Tibial artery (tissue), 4 donors: Measurements from ENCODE around the gene CYBC1.
A peak's percentile ranks its signal among the peaks of the same experiment; 100 is the strongest.
"Not testable (repeated sequence)": the region's sequence is repeated elsewhere in the genome, so short reads cannot be mapped to it uniquely, and the experiment has no call there.

Source experiments
- DNase-seq, 2 donors: peaks; one replicate each; pipeline ENCODE4 v3.0.0-alpha.2; 2019
- H3K27ac ChIP-seq, 2 donors: fragments of 200-600 bp; sonication (generic) in 1 of 2; 1 replicate in 1 of 2; 2 replicates in 1 of 2; pipeline ENCODE4 v1.5.1; 2018 to 2019; ENCODE audit warnings: mild to moderate bottlenecking in 1 of 2
- H3K27me3 ChIP-seq, 2 donors: fragments of 200-600 bp; sonication (generic) in 1 of 2; one replicate each; pipeline versions ENCODE4 v1.5.1 to v1.6.0; 2016 to 2019
- H3K36me3 ChIP-seq, 3 donors: fragments of 200-600 bp; sonication (generic) in 2 of 3; one replicate each; pipeline ENCODE4 v1.5.1; 2016 to 2019; ENCODE audit warnings: mild to moderate bottlenecking in 2 of 3
- H3K4me1 ChIP-seq, 4 donors: fragments of 200-600 bp; sonication (generic) in 2 of 4; 1 replicate in 3 of 4; 2 replicates in 1 of 4; pipeline ENCODE4 v1.5.1; 2016 to 2019
- H3K4me3 ChIP-seq, 2 donors: fragments of 200-600 bp; sonication (generic) in 1 of 2; 1 replicate in 1 of 2; 2 replicates in 1 of 2; pipeline ENCODE4 v1.5.1; 2018 to 2019; ENCODE audit warnings: mild to moderate bottlenecking in 2 of 2
- H3K9me3 ChIP-seq, 3 donors: fragments of 200-600 bp; sonication (generic) in 1 of 3; one replicate each; pipeline ENCODE4 v1.5.1; 2016 to 2019
- intact Hi-C: fragments of 100-400 bp; cut with DNase I; formaldehyde crosslinking; loops from one replicate; pipeline ENCODE4 v1.15.0; 2023; ENCODE audit warnings: low total_unique reads
- TF ChIP-seq, protein P1 (sequence below), 2 experiments: fragments of 200-600 bp in 1 of 2; fragments of 450-650 bp in 1 of 2; IDR thresholded peaks; one replicate each; pipeline ENCODE4 v1.5.1; 2017 to 2019; ENCODE audit warnings: antibody characterized with exemption in 2 of 2, mild to moderate bottlenecking in 1 of 2, moderate library complexity in 1 of 2

Gene CYBC1

GRCh38 chr17:82458179-82458884 lies 7.8 kb upstream of the CYBC1 start, which contains the start of gene NARF:
TSS of gene NARF (plus strand) at chr17:82458741. CDS start at chr17:82458804, 63 bp downstream.
- intact Hi-C loops: loop anchor here (10.0 kb wide), 1 partner anchor 96 kb away; no protein-coding TSS in a partner anchor
- Histone ChIP-seq H3K9me3 (no peaks in the 10 kb centered on the region), H3K36me3 (peaks cover 9 to 34% (median 33%) of the 10 kb centered on the region in 3 donors), H3K4me1 (peaks cover 0 to 24% (median 15%) of the 10 kb centered on the region in 4 donors), H3K4me3 (peak within 1 kb of the TSS; percentile 83 to 88), H3K27me3 (no peaks in the 10 kb centered on the region), H3K27ac (peak within 1 kb of the TSS; percentile 100)
- DNase-seq: peak; percentile 97 to 99
- TF ChIP-seq, protein P1, sequence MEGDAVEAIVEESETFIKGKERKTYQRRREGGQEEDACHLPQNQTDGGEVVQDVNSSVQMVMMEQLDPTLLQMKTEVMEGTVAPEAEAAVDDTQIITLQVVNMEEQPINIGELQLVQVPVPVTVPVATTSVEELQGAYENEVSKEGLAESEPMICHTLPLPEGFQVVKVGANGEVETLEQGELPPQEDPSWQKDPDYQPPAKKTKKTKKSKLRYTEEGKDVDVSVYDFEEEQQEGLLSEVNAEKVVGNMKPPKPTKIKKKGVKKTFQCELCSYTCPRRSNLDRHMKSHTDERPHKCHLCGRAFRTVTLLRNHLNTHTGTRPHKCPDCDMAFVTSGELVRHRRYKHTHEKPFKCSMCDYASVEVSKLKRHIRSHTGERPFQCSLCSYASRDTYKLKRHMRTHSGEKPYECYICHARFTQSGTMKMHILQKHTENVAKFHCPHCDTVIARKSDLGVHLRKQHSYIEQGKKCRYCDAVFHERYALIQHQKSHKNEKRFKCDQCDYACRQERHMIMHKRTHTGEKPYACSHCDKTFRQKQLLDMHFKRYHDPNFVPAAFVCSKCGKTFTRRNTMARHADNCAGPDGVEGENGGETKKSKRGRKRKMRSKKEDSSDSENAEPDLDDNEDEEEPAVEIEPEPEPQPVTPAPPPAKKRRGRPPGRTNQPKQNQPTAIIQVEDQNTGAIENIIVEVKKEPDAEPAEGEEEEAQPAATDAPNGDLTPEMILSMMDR (IDR thresholded peaks at IDR 0.05): no peak

DNA sequence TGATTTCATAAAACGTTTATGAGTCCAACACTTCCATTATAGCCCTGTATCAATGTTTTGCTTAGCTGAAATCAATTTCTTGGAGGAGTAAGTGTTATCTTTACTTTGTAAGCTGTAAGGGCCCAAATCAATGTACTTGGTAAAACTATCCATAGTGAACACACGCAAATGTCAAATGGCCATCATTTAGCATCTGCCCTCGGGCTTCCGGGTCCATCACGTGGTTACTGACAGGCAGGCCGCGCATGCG lies 7.3 kb upstream of the CYBC1 start:
- H3K4me1 ChIP-seq: peaks cover 0 to 23% (median 15%) of the 10 kb centered on the region in 4 donors
- no peaks in the 10 kb centered on the region for H3K9me3 ChIP-seq
- peaks cover 9 to 29% (median 29%) of the 10 kb centered on the region in 3 donors for H3K36me3 ChIP-seq
- H3K4me3 ChIP-seq: peak overlapping the region; percentile 83 to 88
- TF ChIP-seq, protein P1 (IDR thresholded peaks at IDR 0.05): no peak
- peak in 1 of 2 donors; percentile 94 for DNase-seq
- intact Hi-C loops: loop anchor here (10.0 kb wide), 1 partner anchor 97 kb away; no protein-coding TSS in a partner anchor
- H3K27me3 ChIP-seq: no peaks in the 10 kb centered on the region
- H3K27ac ChIP-seq: peak overlapping the region; percentile 100

- DNase-seq: peak in 1 of 2 donors; percentile 67
These were observed 6.7 kb upstream of the CYBC1 start for GRCh38 chr17:82457073-82457928.

GRCh38 chr17:82453706-82454105 lies 3.2 kb upstream of the CYBC1 start:
- H3K4me3 ChIP-seq, DNase-seq, H3K9me3 ChIP-seq, H3K36me3 ChIP-seq, H3K27me3 ChIP-seq, H3K27ac ChIP-seq: not testable (repeated sequence)
- H3K4me1 ChIP-seq: peaks cover 0 to 36% (median 20%) of the 10 kb centered on the region in 4 donors
- intact Hi-C loops: loop anchor here (5.0 to 10.0 kb wide), 2 partner anchors 39 to 101 kb away; no protein-coding TSS in a partner anchor

More at GRCh38 chr17:82457073-82457928, 6.7 kb upstream of the CYBC1 start:
- H3K4me1 ChIP-seq: peaks cover 0 to 23% (median 15%) of the 10 kb centered on the region in 4 donors
- H3K4me3 ChIP-seq: peak overlapping the region; percentile 83 to 88
- TF ChIP-seq, protein P1 (IDR thresholded peaks at IDR 0.05): no peak
- intact Hi-C loops: loop anchor here (10.0 kb wide), 1 partner anchor 98 kb away; no protein-coding TSS in a partner anchor
- H3K36me3 ChIP-seq: peaks cover 9 to 24% (median 23%) of the 10 kb centered on the region in 3 donors
- H3K9me3 ChIP-seq: no peaks in the 10 kb centered on the region
- H3K27me3 ChIP-seq: no peaks in the 10 kb centered on the region
- peak overlapping the region; percentile 100 for H3K27ac ChIP-seq

- peaks cover 0 to 36% (median 20%) of the 10 kb centered on the region in 4 donors for H3K4me1 ChIP-seq
- H3K27me3 ChIP-seq, H3K9me3 ChIP-seq, DNase-seq, H3K27ac ChIP-seq, H3K36me3 ChIP-seq, H3K4me3 ChIP-seq: not testable (repeated sequence)
- intact Hi-C loops: loop anchor here (5.0 to 10.0 kb wide), 2 partner anchors 39 to 102 kb away; no protein-coding TSS in a partner anchor
These were observed 2.6 kb upstream of the CYBC1 start for GRCh38 chr17:82453151-82453550.

GRCh38 chr17:82452162-82452561 lies 1.6 kb upstream of the CYBC1 start:
- H3K4me1 ChIP-seq: peaks cover 0 to 29% (median 16%) of the 10 kb centered on the region in 4 donors
- TF ChIP-seq, protein P1 (IDR thresholded peaks at IDR 0.05): no peak
- no peak overlapping the region for H3K27ac ChIP-seq
- H3K4me3 ChIP-seq: no peak overlapping the region
- H3K27me3 ChIP-seq: no peaks in the 10 kb centered on the region
- DNase-seq: no peak
- H3K36me3 ChIP-seq: peaks cover 0 to 8% (median 0%) of the 10 kb centered on the region in 3 donors
- intact Hi-C loops: loop anchor here (5.0 to 10.0 kb wide), 2 partner anchors 40 to 103 kb away; no protein-coding TSS in a partner anchor
- no peaks in the 10 kb centered on the region for H3K9me3 ChIP-seq
